Right atrium auricular region (tissue), 2 donors: Measurements from ENCODE around the gene MRPS9. TPM values are rescaled to one million over a fixed set of nuclear protein-coding genes. Genes with fewer than 3 reads are reported as not detected.

ENCODE experiments used
- DNase-seq: peaks from one replicate; pipeline ENCODE4 v3.0.0-alpha.2; 2019; ENCODE audit warnings: low spot score
- H3K27ac ChIP-seq, 2 donors: fragments of 200-600 bp; sonication (generic); 1 replicate in 1 of 2; 2 replicates in 1 of 2; pipeline ENCODE4 v1.5.1; 2016 to 2019
- H3K27me3 ChIP-seq, 2 donors: fragments of 200-600 bp; sonication (generic); one replicate each; pipeline versions ENCODE4 v1.5.1 to v1.6.0; 2017 to 2019
- H3K36me3 ChIP-seq: fragments of 200-600 bp; sonication (generic); one replicate; pipeline ENCODE4 v1.5.1; 2016
- H3K4me1 ChIP-seq, 2 donors: fragments of 200-600 bp; sonication (generic); one replicate each; pipeline versions ENCODE4 v1.5.1 to v1.6.0; 2017 to 2019
- H3K4me3 ChIP-seq, 2 donors: fragments of 200-600 bp; sonication (generic); 1 replicate in 1 of 2; 2 replicates in 1 of 2; pipeline ENCODE4 v1.5.1; 2017 to 2019; ENCODE audit warnings: mild to moderate bottlenecking in 1 of 2, moderate library complexity in 1 of 2
- H3K9me3 ChIP-seq, 2 donors: fragments of 200-600 bp; sonication (generic); one replicate each; pipeline ENCODE4 v1.5.1; 2019
- CTCF ChIP-seq, 2 donors: fragments of 200-600 bp; sonication (generic); IDR thresholded peaks; one replicate each; pipeline ENCODE4 v1.5.1; 2019; ENCODE audit warnings: antibody characterized with exemption in 2 of 2
- total RNA-seq, 2 donors: library from RNA; depleted of rRNA; stranded (reverse); fragments of >200 nt; gene quantifications; one replicate each; pipeline ENCODE4 v1.1.0, GENCODE V29; 2016

Gene MRPS9
- total RNA-seq, 2 donors from 2014 or later: 29.0 to 51.4 TPM

GRCh38 chr2:105130546-105130945, 92.7 kb downstream of the MRPS9 start:
- no peak overlapping the region for H3K27ac ChIP-seq
- no peak overlapping the region for H3K4me3 ChIP-seq
- DNase-seq: no peak
- H3K36me3 ChIP-seq: no peaks in the 10 kb centered on the region
- H3K9me3 ChIP-seq: peaks cover 0 to 8% of the 10 kb centered on the region in 2 donors
- no peak for TF ChIP-seq CTCF (IDR thresholded peaks at IDR 0.05)
- H3K27me3 ChIP-seq: no peaks in the 10 kb centered on the region
- no peaks in the 10 kb centered on the region for H3K4me1 ChIP-seq

DNA sequence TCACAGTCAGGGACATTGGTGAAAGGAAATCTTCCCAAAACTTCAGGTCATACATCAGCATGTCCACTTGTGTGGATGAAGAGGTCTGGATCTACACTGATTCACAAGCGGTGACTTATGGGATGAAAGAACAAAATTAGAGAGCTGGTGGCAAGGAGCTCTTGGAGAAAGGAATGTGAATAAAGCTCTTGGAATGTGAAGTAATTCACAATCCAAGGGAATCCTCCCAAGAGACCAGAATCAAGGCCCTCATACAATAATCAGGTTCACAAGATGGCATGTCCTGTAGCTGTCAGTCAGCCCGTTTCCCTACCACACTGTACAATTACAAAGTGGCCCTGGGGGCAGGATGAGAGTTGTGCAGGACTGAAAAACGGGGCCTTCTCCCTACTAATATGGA, 96.2 kb downstream of the MRPS9 start:
- Histone ChIP-seq H3K27ac (no peak overlapping the region), H3K4me3 (no peak overlapping the region), H3K4me1 (no peaks in the 10 kb centered on the region), H3K36me3 (no peaks in the 10 kb centered on the region), H3K27me3 (no peaks in the 10 kb centered on the region), H3K9me3 (no peaks in the 10 kb centered on the region)
- no peak for TF ChIP-seq CTCF (IDR thresholded peaks at IDR 0.05)
- no peak for DNase-seq

GRCh38 chr2:105135436-105135835, 97.6 kb downstream of the MRPS9 start:
- Histone ChIP-seq H3K27ac (no peak overlapping the region), H3K9me3 (no peaks in the 10 kb centered on the region), H3K4me3 (no peak overlapping the region), H3K27me3 (no peaks in the 10 kb centered on the region), H3K36me3 (no peaks in the 10 kb centered on the region), H3K4me1 (no peaks in the 10 kb centered on the region)
- no peak for TF ChIP-seq CTCF (IDR thresholded peaks at IDR 0.05)
- no peak for DNase-seq

- Histone ChIP-seq H3K27me3 (no peaks in the 10 kb centered on the region), H3K27ac (no peak overlapping the region), H3K4me3 (no peak overlapping the region), H3K4me1 (no peaks in the 10 kb centered on the region), H3K9me3 (no peaks in the 10 kb centered on the region), H3K36me3 (no peaks in the 10 kb centered on the region)
- no peak for TF ChIP-seq CTCF (IDR thresholded peaks at IDR 0.05)
- no peak for DNase-seq
Measured at GRCh38 chr2:105136394-105136793, 98.5 kb downstream of the MRPS9 start.

- Histone ChIP-seq H3K4me3 (no peak overlapping the region), H3K4me1 (no peaks in the 10 kb centered on the region), H3K9me3 (no peaks in the 10 kb centered on the region), H3K27ac (no peak overlapping the region), H3K27me3 (no peaks in the 10 kb centered on the region), H3K36me3 (no peaks in the 10 kb centered on the region)
- no peak for DNase-seq
- no peak for TF ChIP-seq CTCF (IDR thresholded peaks at IDR 0.05)
Measured at GRCh38 chr2:105138643-105139042, 100.8 kb downstream of the MRPS9 start.

- Histone ChIP-seq H3K9me3 (no peaks in the 10 kb centered on the region), H3K36me3 (no peaks in the 10 kb centered on the region), H3K27me3 (no peaks in the 10 kb centered on the region), H3K4me1 (peaks cover 0 to 5% of the 10 kb centered on the region in 2 donors), H3K27ac (no peak overlapping the region), H3K4me3 (no peak overlapping the region)
- no peak for DNase-seq
- TF ChIP-seq CTCF (IDR thresholded peaks at IDR 0.05): no peak
Measured at GRCh38 chr2:105139556-105140239, 101.8 kb downstream of the MRPS9 start.
